Measurements from ENCODE around the gene SGPP1.

DNA sequence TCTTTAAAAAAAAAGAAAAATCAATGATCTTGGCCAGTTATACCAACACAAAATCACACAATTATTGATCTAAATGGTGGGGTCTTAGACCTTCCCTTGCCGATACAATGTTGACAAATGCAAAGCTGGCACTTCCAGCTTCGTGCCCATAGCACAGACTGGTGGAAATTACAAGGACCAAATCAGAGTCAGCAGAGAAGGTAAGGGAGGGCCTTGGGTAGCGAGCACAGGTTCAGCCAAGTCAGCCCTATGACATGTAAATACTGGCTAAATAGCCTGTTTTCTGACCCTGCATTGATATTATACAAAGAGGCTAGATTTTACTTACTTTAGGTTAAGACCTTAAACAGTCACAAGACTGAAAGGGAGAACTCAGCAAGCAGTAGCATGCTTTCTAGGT lies 55.9 kb downstream of the SGPP1 start:
- TF ChIP-seq, protein P1, sequence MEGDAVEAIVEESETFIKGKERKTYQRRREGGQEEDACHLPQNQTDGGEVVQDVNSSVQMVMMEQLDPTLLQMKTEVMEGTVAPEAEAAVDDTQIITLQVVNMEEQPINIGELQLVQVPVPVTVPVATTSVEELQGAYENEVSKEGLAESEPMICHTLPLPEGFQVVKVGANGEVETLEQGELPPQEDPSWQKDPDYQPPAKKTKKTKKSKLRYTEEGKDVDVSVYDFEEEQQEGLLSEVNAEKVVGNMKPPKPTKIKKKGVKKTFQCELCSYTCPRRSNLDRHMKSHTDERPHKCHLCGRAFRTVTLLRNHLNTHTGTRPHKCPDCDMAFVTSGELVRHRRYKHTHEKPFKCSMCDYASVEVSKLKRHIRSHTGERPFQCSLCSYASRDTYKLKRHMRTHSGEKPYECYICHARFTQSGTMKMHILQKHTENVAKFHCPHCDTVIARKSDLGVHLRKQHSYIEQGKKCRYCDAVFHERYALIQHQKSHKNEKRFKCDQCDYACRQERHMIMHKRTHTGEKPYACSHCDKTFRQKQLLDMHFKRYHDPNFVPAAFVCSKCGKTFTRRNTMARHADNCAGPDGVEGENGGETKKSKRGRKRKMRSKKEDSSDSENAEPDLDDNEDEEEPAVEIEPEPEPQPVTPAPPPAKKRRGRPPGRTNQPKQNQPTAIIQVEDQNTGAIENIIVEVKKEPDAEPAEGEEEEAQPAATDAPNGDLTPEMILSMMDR (IDR thresholded peaks at IDR 0.05): no peak
- no peak for TF ChIP-seq POLR2A (IDR thresholded peaks at IDR 0.05)
